ENCODE data around the gene F2. TPM values are rescaled to one million over a fixed set of nuclear protein-coding genes. Genes with fewer than 3 reads are reported as not detected.

The F2 gene
- total RNA-seq, 4 donors from 2014 or later: 0.19 TPM; not detected in 3

DNA sequence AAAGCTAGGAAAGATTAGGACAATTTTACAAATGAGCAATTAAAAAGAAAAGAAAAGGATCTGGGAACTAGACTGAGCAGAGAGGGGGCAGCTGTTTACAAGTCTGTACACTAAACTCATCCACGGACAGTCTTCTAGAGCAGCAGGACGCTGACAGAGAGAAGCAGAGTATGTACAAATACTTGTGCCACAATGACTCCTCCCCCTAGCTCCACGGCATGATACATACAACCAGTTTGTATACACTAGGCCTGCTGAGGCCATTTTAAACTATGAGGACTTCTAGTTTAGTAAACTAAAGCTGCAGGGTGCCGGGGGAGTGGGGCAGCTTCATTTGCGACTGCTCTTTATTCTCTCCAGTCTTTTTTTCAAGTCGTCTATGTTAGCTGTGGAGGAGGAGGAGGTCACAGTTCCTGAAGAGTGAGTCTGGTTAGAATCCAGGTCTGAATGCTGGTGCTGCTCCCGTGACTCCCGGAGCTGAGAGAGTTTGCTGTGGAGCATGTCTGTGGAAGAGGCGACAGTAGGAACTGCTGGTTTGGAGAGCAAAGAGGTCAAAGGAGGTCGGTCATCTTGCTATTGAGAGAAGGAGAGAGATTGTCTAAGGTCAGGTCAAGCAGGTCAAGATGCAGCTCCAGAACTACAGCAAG lies 24.8 kb downstream of the F2 start:
- Histone ChIP-seq H3K36me3 (peaks cover 24 to 91% (median 31%) of the 10 kb centered on the region in 3 donors), H3K4me3 (no peak overlapping the region), H3K27ac (peak overlapping the region in 1 of 4 donors; percentile 27), H3K9me3 (no peaks in the 10 kb centered on the region), H3K4me1 (no peaks in the 10 kb centered on the region), H3K27me3 (no peaks in the 10 kb centered on the region)
- intact Hi-C loops (cut with DNase I): no loop called here
- no peak for DNase-seq
- WGBS, 2 donors: 71 to 83% methylated on average over 10 of the region's 10 CpGs
- TF ChIP-seq, protein P1, sequence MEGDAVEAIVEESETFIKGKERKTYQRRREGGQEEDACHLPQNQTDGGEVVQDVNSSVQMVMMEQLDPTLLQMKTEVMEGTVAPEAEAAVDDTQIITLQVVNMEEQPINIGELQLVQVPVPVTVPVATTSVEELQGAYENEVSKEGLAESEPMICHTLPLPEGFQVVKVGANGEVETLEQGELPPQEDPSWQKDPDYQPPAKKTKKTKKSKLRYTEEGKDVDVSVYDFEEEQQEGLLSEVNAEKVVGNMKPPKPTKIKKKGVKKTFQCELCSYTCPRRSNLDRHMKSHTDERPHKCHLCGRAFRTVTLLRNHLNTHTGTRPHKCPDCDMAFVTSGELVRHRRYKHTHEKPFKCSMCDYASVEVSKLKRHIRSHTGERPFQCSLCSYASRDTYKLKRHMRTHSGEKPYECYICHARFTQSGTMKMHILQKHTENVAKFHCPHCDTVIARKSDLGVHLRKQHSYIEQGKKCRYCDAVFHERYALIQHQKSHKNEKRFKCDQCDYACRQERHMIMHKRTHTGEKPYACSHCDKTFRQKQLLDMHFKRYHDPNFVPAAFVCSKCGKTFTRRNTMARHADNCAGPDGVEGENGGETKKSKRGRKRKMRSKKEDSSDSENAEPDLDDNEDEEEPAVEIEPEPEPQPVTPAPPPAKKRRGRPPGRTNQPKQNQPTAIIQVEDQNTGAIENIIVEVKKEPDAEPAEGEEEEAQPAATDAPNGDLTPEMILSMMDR (IDR thresholded peaks at IDR 0.05): no peak
- TF ChIP-seq POLR2A (IDR thresholded peaks at IDR 0.05): no peak

DNA sequence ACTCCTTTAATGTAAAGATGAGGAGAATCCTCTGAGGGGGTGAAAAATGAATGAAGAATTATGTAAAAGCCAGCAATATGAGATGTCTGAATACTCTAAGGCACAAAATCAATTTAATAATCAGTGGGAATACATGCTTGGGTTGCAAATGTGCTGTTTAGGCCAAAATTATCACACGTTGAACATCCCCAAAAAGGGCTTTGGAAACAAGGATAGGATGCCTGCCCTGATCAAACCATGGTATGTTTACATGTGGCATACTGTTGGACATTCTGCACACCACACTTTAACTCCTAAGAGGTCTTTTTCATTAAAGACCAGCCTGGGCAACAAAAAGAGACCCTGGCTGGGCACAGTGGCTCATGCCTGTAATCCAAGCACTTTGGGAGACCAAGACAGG lies 26.3 kb downstream of the F2 start:
- no peak for TF ChIP-seq POLR2A (IDR thresholded peaks at IDR 0.05)
- TF ChIP-seq, protein P1 (IDR thresholded peaks at IDR 0.05): no peak
- WGBS, 2 donors: 79 to 100% methylated on average over 1 of the region's 1 CpG
- H3K4me1 ChIP-seq: no peaks in the 10 kb centered on the region
- intact Hi-C loops (cut with DNase I): no loop called here
- no peak overlapping the region for H3K4me3 ChIP-seq
- no peak for DNase-seq
- H3K27ac ChIP-seq: no peak overlapping the region
- H3K9me3 ChIP-seq: no peaks in the 10 kb centered on the region
- no peaks in the 10 kb centered on the region for H3K27me3 ChIP-seq
- H3K36me3 ChIP-seq: peaks cover 31 to 100% (median 40%) of the 10 kb centered on the region in 3 donors

DNA sequence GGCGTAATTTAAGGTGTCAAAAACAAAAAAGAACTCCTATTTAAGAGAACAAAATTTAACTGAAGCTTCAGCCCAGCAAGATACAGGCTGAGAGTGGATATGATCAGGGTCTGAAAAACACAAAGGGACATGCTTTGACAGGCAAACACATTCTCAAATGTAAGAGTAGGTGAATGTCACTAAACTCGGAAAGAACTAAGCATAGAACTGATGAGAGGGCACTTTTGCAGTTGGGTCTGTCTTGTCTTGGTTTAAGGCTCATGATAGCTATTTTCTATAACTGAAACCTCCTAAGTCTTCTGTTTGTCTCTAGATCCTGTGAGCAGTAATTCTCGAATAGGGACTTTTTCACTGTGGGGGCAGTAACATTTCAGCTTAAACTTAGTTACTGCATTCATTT lies 27.0 kb downstream of the F2 start:
- Histone ChIP-seq H3K9me3 (no peaks in the 10 kb centered on the region), H3K4me1 (no peaks in the 10 kb centered on the region), H3K27me3 (no peaks in the 10 kb centered on the region), H3K36me3 (peaks cover 38 to 100% (median 46%) of the 10 kb centered on the region in 3 donors), H3K27ac (no peak overlapping the region), H3K4me3 (no peak overlapping the region)
- intact Hi-C loops (cut with DNase I): no loop called here
- no peak for DNase-seq
- WGBS, 2 donors: 78 to 88% methylated on average over 3 of the region's 3 CpGs
- TF ChIP-seq, protein P1 (IDR thresholded peaks at IDR 0.05): no peak
- TF ChIP-seq POLR2A (IDR thresholded peaks at IDR 0.05): no peak

DNA sequence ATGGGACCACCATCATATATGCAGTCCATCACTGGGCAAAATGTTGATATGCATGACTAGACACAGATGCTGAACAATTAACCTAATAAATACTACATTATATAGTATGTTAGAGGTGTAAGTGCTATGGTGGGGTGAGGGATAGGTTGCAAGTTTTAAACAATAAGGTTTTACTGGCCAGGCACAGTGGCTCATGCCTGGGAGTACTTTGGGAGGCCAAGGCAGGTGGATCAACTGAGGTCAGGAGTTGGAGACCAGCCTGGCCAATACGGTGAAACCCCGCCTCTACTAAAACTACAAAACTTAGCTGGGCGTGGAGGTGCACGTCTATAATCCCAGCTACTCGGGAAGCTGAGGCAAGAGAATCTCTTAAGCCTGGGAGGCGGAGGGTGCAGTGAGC lies 28.1 kb downstream of the F2 start:
- H3K9me3 ChIP-seq: no peaks in the 10 kb centered on the region
- TF ChIP-seq, protein P1 (IDR thresholded peaks at IDR 0.05): no peak
- TF ChIP-seq POLR2A (IDR thresholded peaks at IDR 0.05): no peak
- WGBS, 2 donors: 81% methylated on average over 6 of the region's 6 CpGs; no CpG with 5 or more reads in 1 of the 2 donors
- H3K4me3 ChIP-seq: no peak overlapping the region
- DNase-seq: no peak
- H3K4me1 ChIP-seq: no peaks in the 10 kb centered on the region
- H3K27ac ChIP-seq: no peak overlapping the region
- H3K27me3 ChIP-seq: no peaks in the 10 kb centered on the region
- intact Hi-C loops (cut with DNase I): no loop called here
- H3K36me3 ChIP-seq: peaks cover 37 to 99% (median 50%) of the 10 kb centered on the region in 3 donors

DNA sequence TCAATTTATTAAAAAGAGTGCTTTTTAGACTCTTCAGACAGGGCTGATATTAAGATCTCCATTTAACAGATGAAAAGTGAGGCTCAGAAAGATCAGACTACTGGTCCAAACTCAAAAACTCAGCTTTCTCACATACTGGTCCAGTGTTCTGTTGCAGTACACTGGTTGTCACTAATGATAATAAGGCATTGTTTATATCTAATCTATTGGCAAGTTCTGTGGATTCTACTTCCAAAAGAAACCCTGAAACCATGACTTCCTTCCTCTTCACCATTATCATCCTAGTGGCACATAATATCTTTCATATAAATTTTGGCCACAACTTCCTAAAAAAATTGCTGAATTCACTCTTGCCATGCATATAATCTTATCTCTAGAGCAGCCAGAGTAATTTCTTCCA lies 36.9 kb downstream of the F2 start:
- intact Hi-C loops (cut with DNase I): no loop called here

More for the DNA sequence above, 36.9 kb downstream of the F2 start:
- Histone ChIP-seq H3K4me3 (no peak overlapping the region), H3K27me3 (no peaks in the 10 kb centered on the region), H3K4me1 (no peaks in the 10 kb centered on the region), H3K36me3 (peaks cover 17 to 99% (median 36%) of the 10 kb centered on the region in 3 donors), H3K9me3 (no peaks in the 10 kb centered on the region), H3K27ac (no peak overlapping the region)
- DNase-seq: no peak
- no peak for TF ChIP-seq POLR2A (IDR thresholded peaks at IDR 0.05)
- TF ChIP-seq, protein P1 (IDR thresholded peaks at IDR 0.05): no peak

Measured in esophagus squamous epithelium (tissue), 5 donors.